HG03097 (cell line): ENCODE results near the gene FGF14.

ENCODE experiments used
- ATAC-seq: cut with Tn5 transposase; IDR thresholded peaks from one replicate; pipeline ENCODE4 v1.9.1; 2021; ENCODE audit not compliant: unreplicated experiment, low FRiP score

The FGF14 gene

DNA sequence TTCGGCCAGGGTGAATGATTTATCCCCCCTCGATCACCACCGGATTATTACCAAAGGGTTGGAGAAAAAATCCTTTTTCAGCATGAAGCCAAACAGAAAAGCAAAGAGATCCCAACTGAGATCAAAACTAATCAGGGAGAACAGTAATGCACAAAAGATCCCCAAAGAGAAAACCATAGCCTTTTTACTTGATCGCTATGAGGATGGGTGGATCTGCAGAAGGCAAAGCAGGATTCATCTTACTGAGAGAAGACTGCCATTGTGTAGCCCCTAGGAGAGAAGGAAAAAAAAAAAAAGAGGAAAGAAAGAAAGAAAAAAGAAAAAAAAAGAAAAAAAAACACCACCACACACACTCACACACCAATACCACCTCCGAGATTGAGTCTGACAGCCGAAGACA is at the start of gene FGF14:
FGF14 (minus strand) TSS at position 283 of the 400 bp plus-strand sequence.
- no peak for ATAC-seq

GRCh38 chr13:102443249-102443648 is 41.4 kb upstream of the FGF14 start:
- ATAC-seq: no peak

GRCh38 chr13:102441085-102441484 is 39.2 kb upstream of the FGF14 start:
- ATAC-seq: no peak

DNA sequence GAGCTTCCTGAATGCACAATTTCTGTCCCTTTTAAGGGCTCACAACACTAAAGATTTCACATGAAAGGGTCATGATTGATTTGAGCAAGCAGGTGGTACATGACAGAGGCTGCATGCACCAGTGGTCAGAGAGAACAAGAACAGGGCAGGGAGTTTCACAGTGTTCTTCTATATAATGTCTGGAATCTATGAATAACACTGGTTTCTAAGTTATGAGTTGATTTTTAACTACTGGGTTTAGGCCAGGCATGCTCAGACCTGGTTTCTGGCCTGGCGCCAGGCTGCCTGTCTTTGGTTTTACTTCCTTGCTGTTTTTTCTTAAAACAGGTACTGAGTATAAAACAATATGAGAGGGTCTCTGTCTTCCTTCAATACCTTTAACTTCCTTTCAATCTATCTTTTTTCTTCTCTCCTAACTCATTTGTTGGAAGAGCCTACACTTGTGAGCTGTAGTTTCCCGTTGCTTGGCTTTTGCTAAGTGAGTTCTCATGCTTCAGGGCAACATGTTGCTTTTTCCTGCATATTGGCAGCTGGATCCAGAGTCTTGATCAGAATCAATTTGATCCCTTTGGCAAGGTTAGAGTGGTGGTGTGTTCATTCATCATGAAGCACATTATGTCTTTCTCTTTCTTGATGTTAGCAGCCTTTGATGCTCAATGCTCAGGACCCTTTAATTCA is 38.5 kb upstream of the FGF14 start:
- peak; percentile 55 for ATAC-seq

DNA sequence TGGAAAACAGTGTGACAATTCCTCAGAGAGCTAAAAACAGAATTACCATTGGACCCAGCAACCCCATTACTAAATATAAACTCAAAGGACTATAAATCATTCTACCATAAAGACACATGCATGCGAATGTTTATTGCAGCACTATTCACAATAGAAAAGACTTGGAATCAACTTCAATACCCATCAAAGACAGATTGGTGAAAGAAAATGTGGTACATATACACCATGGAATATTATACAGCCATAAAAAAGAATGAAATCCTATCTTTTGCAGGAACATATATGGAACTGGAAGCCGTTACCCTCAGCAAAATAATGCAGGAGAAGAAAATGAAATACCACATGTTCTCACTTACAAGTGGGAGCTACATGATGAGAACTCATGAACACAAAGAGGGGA is 20.8 kb upstream of the FGF14 start:
- no peak for ATAC-seq

- ATAC-seq: no peak
These were observed 3.8 kb upstream of the FGF14 start for GRCh38 chr13:102405499-102406100.

DNA sequence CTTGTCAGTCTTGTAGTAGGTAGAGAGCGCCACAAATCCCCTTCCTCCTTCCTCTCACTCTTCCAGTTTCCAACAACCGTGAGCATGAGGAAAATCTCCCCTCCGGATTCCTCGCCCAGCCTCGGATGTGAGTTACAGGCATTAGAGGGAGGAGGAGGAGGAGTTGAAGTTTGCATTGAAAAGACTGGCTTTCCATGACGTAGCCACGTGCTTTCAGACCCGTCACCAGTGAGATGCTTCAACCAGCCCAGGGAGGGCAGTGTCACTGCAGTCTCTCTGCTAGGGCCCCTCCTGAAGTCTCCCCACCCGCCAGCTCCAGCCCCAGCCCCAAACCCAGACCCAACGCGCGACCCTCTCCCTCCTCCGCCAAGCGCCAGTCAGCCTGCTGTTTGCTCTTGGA is 442 bp upstream of the FGF14 start:
- ATAC-seq: no peak

- no peak for ATAC-seq
These were observed 583 bp downstream of the FGF14 start for GRCh38 chr13:102401265-102401664.

- no peak for ATAC-seq
These were observed 1.1 kb downstream of the FGF14 start for GRCh38 chr13:102400675-102401145.

GRCh38 chr13:102399791-102400674 is 1.8 kb downstream of the FGF14 start:
- no peak for ATAC-seq

DNA sequence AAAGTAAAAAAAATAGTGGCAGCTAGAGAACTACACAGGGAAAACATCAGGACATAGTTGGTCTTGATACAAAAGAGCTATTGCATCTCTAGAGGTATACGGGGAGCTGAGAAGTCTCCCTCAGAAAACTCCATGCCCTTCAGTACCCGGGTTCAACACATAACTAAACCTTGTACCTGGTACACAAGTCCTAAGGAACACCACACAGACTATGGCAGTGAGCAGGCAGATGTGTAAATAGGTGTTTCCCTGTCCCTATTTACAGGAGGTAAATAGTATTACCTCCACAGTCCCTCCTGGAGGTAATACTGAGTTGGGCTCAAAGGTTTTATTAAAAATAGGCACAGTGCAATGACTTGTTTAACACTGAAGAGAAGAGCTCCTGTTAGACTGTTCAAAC is 5.9 kb downstream of the FGF14 start:
- no peak for ATAC-seq

- no peak for ATAC-seq
These were observed 6.7 kb downstream of the FGF14 start for GRCh38 chr13:102395174-102395573.

DNA sequence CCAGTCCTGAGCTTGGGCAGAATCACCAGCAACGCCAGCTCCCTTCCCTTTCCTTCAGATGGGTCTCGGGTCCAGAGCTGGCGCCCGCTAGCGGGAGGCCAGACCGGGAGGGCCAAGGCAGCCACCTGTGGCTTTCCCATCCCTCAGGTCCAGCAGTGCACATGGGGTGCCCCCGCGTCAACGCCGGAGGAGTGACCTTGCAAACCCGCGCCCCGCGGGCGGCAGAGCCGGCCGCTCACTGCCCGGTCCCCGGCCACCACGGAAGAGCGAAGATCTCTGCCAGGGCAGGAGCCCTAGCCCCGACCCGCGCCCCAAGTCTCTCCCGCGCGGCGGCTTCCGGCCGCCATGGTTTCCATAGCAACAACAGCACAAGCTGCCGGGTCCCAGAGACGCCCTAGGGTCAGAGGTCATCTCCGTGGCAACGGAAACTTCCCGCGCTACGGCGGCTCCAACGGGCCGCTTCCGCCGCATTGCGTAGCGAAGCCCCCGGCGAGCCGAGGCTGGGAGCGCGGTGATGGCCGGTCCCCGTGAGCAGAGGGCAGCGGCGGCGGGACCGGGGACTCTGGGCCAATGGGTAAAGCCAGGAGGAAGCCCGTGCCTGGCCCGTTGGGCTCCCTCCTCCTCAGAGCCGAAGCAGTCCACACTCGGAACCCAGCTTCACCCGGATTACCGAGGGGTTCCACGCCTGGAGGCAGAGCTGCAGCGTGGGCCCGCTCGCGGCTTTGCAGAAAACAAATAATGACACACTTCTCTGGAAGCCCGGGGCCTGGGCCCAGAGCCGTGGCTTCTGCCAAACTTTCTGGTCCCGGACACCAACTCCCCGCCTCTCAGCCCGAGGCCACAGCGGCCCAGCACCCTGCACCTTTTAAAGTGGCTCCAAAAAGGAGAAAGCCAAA is 7.4 kb downstream of the FGF14 start:
- ATAC-seq: peak; percentile 98

- ATAC-seq: no peak
These were observed 9.2 kb downstream of the FGF14 start for GRCh38 chr13:102392481-102393209.

DNA sequence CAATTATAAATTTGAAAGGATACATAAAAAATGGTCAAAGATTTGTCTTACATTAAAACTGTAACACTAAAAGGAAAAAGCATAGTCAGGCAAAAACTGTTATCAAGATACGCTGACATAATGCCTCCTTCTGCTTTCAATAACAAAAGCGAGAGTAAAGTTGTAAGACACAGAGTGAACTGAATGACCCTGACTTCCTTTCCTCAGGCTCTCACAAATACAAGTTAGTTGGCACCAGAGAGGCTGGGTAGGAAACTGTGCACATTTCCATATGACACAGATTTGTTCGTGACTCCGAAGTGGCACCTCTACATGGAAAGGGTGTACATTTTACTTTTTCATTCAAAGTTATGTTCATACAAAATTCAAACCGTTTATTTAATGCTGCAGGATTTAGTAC is 15.4 kb downstream of the FGF14 start:
- ATAC-seq: no peak

DNA sequence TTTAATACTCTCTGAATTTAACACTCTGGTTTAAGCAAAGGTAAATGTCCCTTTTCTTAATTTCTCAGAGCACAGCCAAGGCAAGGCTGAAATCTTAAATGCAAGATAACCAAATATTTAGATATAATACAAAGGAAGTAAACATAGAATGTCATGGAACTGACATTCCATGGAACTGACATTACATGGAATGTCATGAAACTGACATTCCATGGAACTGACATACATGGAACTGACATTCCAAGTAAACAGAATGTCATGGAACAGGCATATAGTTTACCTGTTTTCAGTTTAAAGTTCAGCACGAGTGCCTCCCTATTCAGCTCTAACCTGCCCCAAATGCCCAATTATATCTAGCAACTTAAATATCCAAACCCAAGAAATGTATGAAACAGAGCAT is 21.8 kb downstream of the FGF14 start:
- no peak for ATAC-seq

GRCh38 chr13:102376318-102376717 is 25.5 kb downstream of the FGF14 start:
- ATAC-seq: no peak

DNA sequence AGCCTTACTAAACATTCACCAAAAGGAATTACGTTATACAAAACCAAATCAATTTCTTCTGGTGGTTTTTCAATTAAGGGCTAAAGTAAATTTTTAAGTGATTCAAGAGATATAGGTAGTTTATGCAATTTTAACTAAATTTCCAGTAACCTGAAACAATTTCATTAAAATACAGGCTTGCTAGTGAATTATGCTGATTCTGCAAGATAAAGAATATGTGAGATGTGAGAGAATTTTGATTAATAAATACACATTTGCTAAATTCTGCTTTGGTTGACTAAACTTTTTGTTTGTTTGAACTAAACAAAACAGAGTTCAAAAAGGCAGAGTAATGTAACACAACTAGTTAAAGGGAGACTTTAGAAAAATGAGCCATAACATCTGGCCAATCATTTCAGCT is 27.1 kb downstream of the FGF14 start:
- ATAC-seq: no peak

GRCh38 chr13:102374233-102374632 is 27.6 kb downstream of the FGF14 start:
- no peak for ATAC-seq

GRCh38 chr13:102373221-102373620 is 28.6 kb downstream of the FGF14 start:
- no peak for ATAC-seq
